ENCODE results near the gene SHISAL1.

GRCh38 chr22:44309647-44310046 is 3.1 kb downstream of the SHISAL1 start:
- TF ChIP-seq CTCF (IDR thresholded peaks at IDR 0.05) (no peak), POLR2A (IDR thresholded peaks at IDR 0.05) (no peak), EP300 (IDR thresholded peaks at IDR 0.05) (no peak)
